IMR-90 (cell line): Measurements from ENCODE around the gene VWA5A. TPM values are rescaled to one million over a fixed set of nuclear protein-coding genes. Genes with fewer than 3 reads are reported as not detected.

Source experiments
- ATAC-seq: fragments of 200-7000 bp; cut with Tn5 transposase; 2 replicates; pipeline ENCODE4 v1.9.1; 2020; ENCODE audit warnings: low read depth, mild to moderate bottlenecking, moderate library complexity
- BruUV-seq: library from RNA; stranded (reverse); fragments of 400-500 nt; replicated peaks from 2 replicates; lab custom pipeline; 2021; lab: Mats Ljungman, UMichigan
- CTCF ChIA-PET: fragments of 300-600 bp; formaldehyde crosslinking; extraction: SDS; loops from one replicate; lab custom pipeline; 2021; ENCODE audit warnings: antibody characterized with exemption; lab: Yijun Ruan, JAX
- POLR2A ChIA-PET: fragments of 300-600 bp; sonication (Branson Sonifier 250); formaldehyde crosslinking; loops from one replicate; lab custom pipeline; 2022; ENCODE audit warnings: antibody characterized with exemption; ENCODE audit not compliant: unreplicated experiment; lab: Charles Lee
- DNase-seq: peaks from one replicate; pipeline ENCODE4 v3.0.0; 2013
- H2AFZ ChIP-seq: replicated peaks from 2 replicates; pipeline ENCODE3; 2013; ENCODE audit warnings: low read length, mild to moderate bottlenecking; ENCODE audit not compliant: poor library complexity
- H2AK5ac ChIP-seq: 2 replicates; pipeline ENCODE4 v1.6.1; 2013; ENCODE audit warnings: low read depth, low read length, inconsistent platforms
- H2AK9ac ChIP-seq: replicated peaks from 2 replicates; pipeline ENCODE3; 2013; ENCODE audit warnings: mild to moderate bottlenecking, low read depth, low read length, moderate library complexity; ENCODE audit not compliant: poor library complexity
- H2BK120ac ChIP-seq: 2 replicates; pipeline ENCODE4 v1.6.1; 2013; ENCODE audit warnings: low read depth, low read length, inconsistent platforms
- H2BK15ac ChIP-seq: 3 replicates; pipeline ENCODE4 v1.6.1; 2013; ENCODE audit warnings: low read depth, low read length, inconsistent platforms
- H2BK20ac ChIP-seq: 2 replicates; pipeline ENCODE4 v1.6.1; 2013; ENCODE audit warnings: low read depth, mild to moderate bottlenecking, inconsistent platforms, low read length, moderate library complexity
- H2BK5ac ChIP-seq: 2 replicates; pipeline ENCODE4 v1.6.1; 2013; ENCODE audit warnings: mild to moderate bottlenecking, low read depth, low read length, inconsistent platforms; ENCODE audit not compliant: poor library complexity, severe bottlenecking
- H3K14ac ChIP-seq: replicated peaks from 2 replicates; pipeline ENCODE4 v1.6.1; 2013; ENCODE audit warnings: low read depth, low read length, inconsistent platforms
- H3K18ac ChIP-seq: 2 replicates; pipeline ENCODE4 v1.6.1; 2013; ENCODE audit warnings: low read depth, low read length, control low read depth
- H3K23ac ChIP-seq: 2 replicates; pipeline ENCODE4 v1.6.1; 2013; ENCODE audit warnings: low read depth, low read length, inconsistent platforms
- H3K27ac ChIP-seq: 2 replicates; pipeline ENCODE4 v1.5.1; 2013; ENCODE audit warnings: mild to moderate bottlenecking, control low read depth, low read length; ENCODE audit not compliant: insufficient read depth
- H3K27me3 ChIP-seq: 2 replicates; pipeline ENCODE4 v1.6.1; 2013; ENCODE audit warnings: low read length; ENCODE audit not compliant: control insufficient read depth, insufficient read depth
- H3K36me3 ChIP-seq: 2 replicates; pipeline ENCODE4 v1.6.1; 2013; ENCODE audit warnings: low read length, mixed read lengths; ENCODE audit not compliant: control insufficient read depth, insufficient read depth
- H3K4ac ChIP-seq: 2 replicates; pipeline ENCODE4 v1.6.1; 2013; ENCODE audit warnings: low read depth, low read length, inconsistent platforms
- H3K4me1 ChIP-seq: 2 replicates; pipeline ENCODE4 v1.6.1; 2013; ENCODE audit warnings: low read length, mixed read lengths; ENCODE audit not compliant: control insufficient read depth, insufficient read depth
- H3K4me2 ChIP-seq: 2 replicates; pipeline ENCODE4 v1.6.1; 2013; ENCODE audit warnings: low read depth, mild to moderate bottlenecking, control low read depth, low read length, moderate library complexity
- H3K4me3 ChIP-seq: 2 replicates; pipeline ENCODE4 v1.5.1; 2013; ENCODE audit warnings: low read depth, mild to moderate bottlenecking, control low read depth, low read length, moderate library complexity; ENCODE audit not compliant: insufficient read depth
- H3K56ac ChIP-seq: 2 replicates; pipeline ENCODE4 v1.6.1; 2013; ENCODE audit warnings: low read length, inconsistent platforms; ENCODE audit not compliant: insufficient read depth; ENCODE audit errors: extremely low read depth
- H3K79me1 ChIP-seq, 2 experiments: 2 replicates each; pipeline ENCODE4 v1.6.1; 2013; ENCODE audit warnings: low read length in 2 of 2, inconsistent platforms in 1 of 2, low read depth in 1 of 2
- H3K9ac ChIP-seq: 2 replicates; pipeline ENCODE4 v1.6.1; 2013; ENCODE audit warnings: low read depth, low read length, control low read depth
- H3K9me1 ChIP-seq: 2 replicates; pipeline ENCODE4 v1.6.1; 2013; ENCODE audit warnings: low read length, inconsistent platforms; ENCODE audit not compliant: insufficient read depth
- H3K9me3 ChIP-seq: 2 replicates; pipeline ENCODE4 v1.6.1; 2013; ENCODE audit warnings: low read length; ENCODE audit not compliant: control insufficient read depth, insufficient read depth
- H4K20me1 ChIP-seq: 2 replicates; pipeline ENCODE4 v1.6.1; 2013; ENCODE audit warnings: low read length, inconsistent platforms; ENCODE audit not compliant: insufficient read depth
- H4K5ac ChIP-seq: 2 replicates; pipeline ENCODE4 v1.6.1; 2013; ENCODE audit warnings: mild to moderate bottlenecking, low read depth, low read length, control low read depth
- H4K8ac ChIP-seq, 2 experiments: 2 replicates each; pipeline ENCODE4 v1.6.1; 2013; ENCODE audit warnings: low read depth in 2 of 2, low read length in 2 of 2, control low read depth in 1 of 2, inconsistent platforms in 1 of 2
- H4K91ac ChIP-seq: 2 replicates; pipeline ENCODE4 v1.6.1; 2013; ENCODE audit warnings: low read depth, low read length, inconsistent platforms; ENCODE audit not compliant: insufficient read depth
- BHLHE40 ChIP-seq: fragments of 150-350 bp; IDR thresholded peaks from 2 replicates; pipeline ENCODE4 v1.6.1; 2016; ENCODE audit warnings: mild to moderate bottlenecking, low read depth, low read length
- CEBPB ChIP-seq: IDR thresholded peaks from 2 replicates; pipeline ENCODE4 v1.6.1; 2012; ENCODE audit warnings: low read depth, low read length, improper control_type of control experiment
- CHD1 ChIP-seq: IDR thresholded peaks from 2 replicates; pipeline ENCODE4 v1.6.1; 2012; ENCODE audit warnings: low read depth, low read length, improper control_type of control experiment
- ELK1 ChIP-seq: fragments of 150-350 bp; IDR thresholded peaks from 2 replicates; pipeline ENCODE4 v1.6.1; 2016; ENCODE audit warnings: low read depth, mild to moderate bottlenecking, low read length, moderate library complexity, borderline replicate concordance
- FOS ChIP-seq: fragments of 150-350 bp; IDR thresholded peaks from 2 replicates; pipeline ENCODE4 v1.6.1; 2016; ENCODE audit warnings: low read depth, low read length
- MAFK ChIP-seq: IDR thresholded peaks from 2 replicates; pipeline ENCODE4 v1.6.1; 2012; ENCODE audit warnings: low read depth, low read length, improper control_type of control experiment
- MAZ ChIP-seq: IDR thresholded peaks from 2 replicates; pipeline ENCODE4 v1.6.1; 2012; ENCODE audit warnings: low read depth, mild to moderate bottlenecking, low read length, improper control_type of control experiment, moderate library complexity, borderline replicate concordance
- MXI1 ChIP-seq: IDR thresholded peaks from 2 replicates; pipeline ENCODE4 v1.6.1; 2012; ENCODE audit warnings: low read depth, mild to moderate bottlenecking, low read length, moderate library complexity, borderline replicate concordance
- NFE2L2 ChIP-seq: fragments of 150-350 bp; IDR thresholded peaks from 2 replicates; pipeline ENCODE4 v1.6.1; 2016; ENCODE audit warnings: low read depth, mild to moderate bottlenecking, low read length
- POLR2A ChIP-seq: IDR thresholded peaks from 2 replicates; pipeline ENCODE4 v1.6.1; 2012; ENCODE audit warnings: mild to moderate bottlenecking, low read depth, low read length
- RAD21 ChIP-seq: IDR thresholded peaks from 2 replicates; pipeline ENCODE4 v1.6.1; 2012; ENCODE audit warnings: low read length, improper control_type of control experiment
- RCOR1 ChIP-seq: IDR thresholded peaks from 2 replicates; pipeline ENCODE4 v1.6.1; 2012; ENCODE audit warnings: mild to moderate bottlenecking, low read length, improper control_type of control experiment; ENCODE audit not compliant: insufficient replicate concordance
- RFX5 ChIP-seq: IDR thresholded peaks from 2 replicates; pipeline ENCODE4 v1.8.0; 2012; ENCODE audit warnings: low read depth, mild to moderate bottlenecking, low read length, moderate library complexity
- SMC3 ChIP-seq: fragments of 150-350 bp; IDR thresholded peaks from 2 replicates; pipeline ENCODE4 v1.6.1; 2016; ENCODE audit warnings: low read depth, mild to moderate bottlenecking, antibody characterized with exemption, low read length, moderate library complexity
- WGBS, 2 experiments: methylation state at CpG; one replicate each; pipeline versions ENCODE4 v1.1.5 to v1.1.7; 2013; ENCODE audit warnings: missing lambda C conversion rate in 2 of 2; ENCODE audit not compliant: insufficient read length in 1 of 2; ENCODE audit errors: extremely low coverage in 2 of 2; 5-methylcytosine and 5-hydroxymethylcytosine counted together
- dilution Hi-C: fragments of 300-500 bp; cut with HindIII; formaldehyde crosslinking; loops from one replicate; pipeline ENCODE4 v1.14.3; 2018; ENCODE audit warnings: low sequenced_read_pairs; ENCODE audit not compliant: unreplicated experiment
- in situ Hi-C: fragments of 300-500 bp; cut with MboI; formaldehyde crosslinking; loops from 3 replicates; pipeline ENCODE4 v1.14.3; 2019; ENCODE audit warnings: low sequenced_read_pairs, inconsistent platforms, mixed read lengths
- intact Hi-C: fragments of 100-400 bp; cut with micrococcal nuclease; formaldehyde crosslinking; loops from 2 replicates; pipeline ENCODE4 v1.10.0; 2022
- polyA plus RNA-seq, 3 experiments: library from polyadenylated mRNA; depleted of rRNA; stranded (reverse); fragments of >200 nt; gene quantifications; 2 replicates each; pipeline ENCODE4 v1.2.3, GENCODE V29; 2012; ENCODE audit warnings: low replicate concordance in 1 of 3
- total RNA-seq: library from RNA; depleted of rRNA; stranded (reverse); fragments of >200 nt; gene quantifications from 2 replicates; pipeline ENCODE4 v1.2.3, GENCODE V29; 2012
- TF ChIP-seq, protein P1 (sequence below): conservative IDR thresholded peaks from 2 replicates; pipeline ENCODE4 v1.5.1; 2012; ENCODE audit warnings: mild to moderate bottlenecking, low read depth, low read length, improper control_type of control experiment
- TF ChIP-seq, protein P2 (sequence below): fragments of 150-350 bp; IDR thresholded peaks from 2 replicates; pipeline ENCODE4 v1.6.1; 2017; ENCODE audit warnings: mild to moderate bottlenecking, antibody characterized with exemption, low read length, low read depth

Gene VWA5A
- total and polyA plus RNA-seq, 2 of the 4 experiments (the other 2 are of a cell fraction), result 5.6 to 6.8 TPM

DNA sequence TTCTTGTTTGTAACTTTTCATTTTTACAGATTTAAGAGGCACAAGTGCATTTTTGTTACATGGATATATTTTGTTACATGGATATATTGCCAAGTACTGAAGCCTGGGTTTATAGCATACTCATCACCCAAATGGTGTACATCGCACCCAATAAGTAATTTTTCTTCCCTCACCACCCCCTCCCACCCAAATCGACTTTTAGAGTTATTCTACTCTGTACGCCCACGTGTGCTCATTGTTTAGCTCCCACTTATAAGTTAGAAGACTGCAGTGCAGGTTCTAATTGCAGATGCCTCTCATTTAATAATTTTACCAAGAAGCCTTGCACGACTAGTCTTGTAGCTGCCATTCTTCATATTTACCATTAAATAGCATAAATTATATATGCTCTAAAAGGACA, 20.5 kb upstream of the VWA5A start:
- no peak for ATAC-seq
- Histone ChIP-seq H2BK120ac (no peak overlapping the region), H3K27ac (no peak overlapping the region), H3K4ac (no peak overlapping the region), H3K27me3 (peaks cover 7% of the 10 kb centered on the region), H4K20me1 (no peaks in the 10 kb centered on the region), H2BK5ac (no peak overlapping the region), H3K36me3 (no peaks in the 10 kb centered on the region), H4K8ac (no peak overlapping the region), H3K56ac (no peak overlapping the region), H2BK15ac (no peak overlapping the region), H4K91ac (no peak overlapping the region), H2BK20ac (no peak overlapping the region), H3K18ac (no peak overlapping the region), H3K9ac (no peak overlapping the region), H3K9me3 (no peaks in the 10 kb centered on the region), H3K14ac (no peak overlapping the region), H4K5ac (no peak overlapping the region), H3K4me2 (no peak overlapping the region), H3K4me3 (no peak overlapping the region), H3K4me1 (no peaks in the 10 kb centered on the region), H2AK9ac (no peak overlapping the region), H3K9me1 (no peaks in the 10 kb centered on the region), H2AK5ac (no peak overlapping the region), H3K23ac (no peak overlapping the region), H3K79me1 (no peaks in the 10 kb centered on the region), H2AFZ (no peak overlapping the region)
- in situ Hi-C loops (no loop called here), dilution Hi-C loops (no loop called here), intact Hi-C loops (no loop called here)
- DNase-seq, result no peak
- no CpG with 5 or more reads among the region's 5 CpGs for WGBS, 2 experiments
- CTCF ChIA-PET, result no interaction called here
- POLR2A ChIA-PET, result no interaction called here
- no peak for TF ChIP-seq RCOR1
- no peak for TF ChIP-seq RAD21
- TF ChIP-seq BHLHE40, result no peak
- TF ChIP-seq NFE2L2, result no peak
- TF ChIP-seq, protein P1, sequence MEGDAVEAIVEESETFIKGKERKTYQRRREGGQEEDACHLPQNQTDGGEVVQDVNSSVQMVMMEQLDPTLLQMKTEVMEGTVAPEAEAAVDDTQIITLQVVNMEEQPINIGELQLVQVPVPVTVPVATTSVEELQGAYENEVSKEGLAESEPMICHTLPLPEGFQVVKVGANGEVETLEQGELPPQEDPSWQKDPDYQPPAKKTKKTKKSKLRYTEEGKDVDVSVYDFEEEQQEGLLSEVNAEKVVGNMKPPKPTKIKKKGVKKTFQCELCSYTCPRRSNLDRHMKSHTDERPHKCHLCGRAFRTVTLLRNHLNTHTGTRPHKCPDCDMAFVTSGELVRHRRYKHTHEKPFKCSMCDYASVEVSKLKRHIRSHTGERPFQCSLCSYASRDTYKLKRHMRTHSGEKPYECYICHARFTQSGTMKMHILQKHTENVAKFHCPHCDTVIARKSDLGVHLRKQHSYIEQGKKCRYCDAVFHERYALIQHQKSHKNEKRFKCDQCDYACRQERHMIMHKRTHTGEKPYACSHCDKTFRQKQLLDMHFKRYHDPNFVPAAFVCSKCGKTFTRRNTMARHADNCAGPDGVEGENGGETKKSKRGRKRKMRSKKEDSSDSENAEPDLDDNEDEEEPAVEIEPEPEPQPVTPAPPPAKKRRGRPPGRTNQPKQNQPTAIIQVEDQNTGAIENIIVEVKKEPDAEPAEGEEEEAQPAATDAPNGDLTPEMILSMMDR, result no peak
- TF ChIP-seq SMC3, result no peak
- TF ChIP-seq CEBPB, result no peak
- TF ChIP-seq CHD1, result no peak
- no peak for TF ChIP-seq POLR2A
- TF ChIP-seq MAFK, result no peak
- TF ChIP-seq MAZ, result no peak
- TF ChIP-seq ELK1, result no peak
- TF ChIP-seq MXI1, result no peak
- TF ChIP-seq RFX5, result no peak
- TF ChIP-seq, protein P2, sequence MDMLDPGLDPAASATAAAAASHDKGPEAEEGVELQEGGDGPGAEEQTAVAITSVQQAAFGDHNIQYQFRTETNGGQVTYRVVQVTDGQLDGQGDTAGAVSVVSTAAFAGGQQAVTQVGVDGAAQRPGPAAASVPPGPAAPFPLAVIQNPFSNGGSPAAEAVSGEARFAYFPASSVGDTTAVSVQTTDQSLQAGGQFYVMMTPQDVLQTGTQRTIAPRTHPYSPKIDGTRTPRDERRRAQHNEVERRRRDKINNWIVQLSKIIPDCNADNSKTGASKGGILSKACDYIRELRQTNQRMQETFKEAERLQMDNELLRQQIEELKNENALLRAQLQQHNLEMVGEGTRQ, result no peak
- no peak for TF ChIP-seq FOS
- BruUV-seq, result no TSS peak
